Keratinocyte (primary cell): ENCODE measurements around the gene SP6. TPM values are rescaled to one million over a fixed set of nuclear protein-coding genes. Genes with fewer than 3 reads are reported as not detected.
A peak's percentile ranks its signal among the peaks of the same experiment; 100 is the strongest.

Experiments used
- DNase-seq: peaks from one replicate; pipeline ENCODE4 v3.0.0-alpha.2; 2011; ENCODE audit warnings: low read depth, missing footprints, low spot score
- FAIRE-seq: peaks from 2 replicates; lab custom pipeline; 2011; peaks lifted over from hg19 to GRCh38; lab: Jason Lieb, UNC
- H2AFZ ChIP-seq: 2 replicates; pipeline ENCODE4 v1.6.0; 2012; ENCODE audit warnings: low read length, control low read depth, inconsistent platforms; ENCODE audit not compliant: control insufficient read depth
- H3K27ac ChIP-seq: 2 replicates; pipeline ENCODE4 v1.5.1; 2011; ENCODE audit warnings: low read length; ENCODE audit not compliant: control insufficient read depth, insufficient read depth
- H3K27me3 ChIP-seq: 3 replicates; pipeline ENCODE4 v1.6.0; 2011; ENCODE audit warnings: low read length; ENCODE audit not compliant: control insufficient read depth, insufficient read depth; ENCODE audit errors: extremely low read depth
- H3K36me3 ChIP-seq, 2 experiments: 2 replicates in 1 of 2; 3 replicates in 1 of 2; pipeline ENCODE4 v1.5.1; 2011; ENCODE audit warnings: low read length in 2 of 2, mild to moderate bottlenecking in 1 of 2; ENCODE audit not compliant: control insufficient read depth in 2 of 2, insufficient read depth in 2 of 2; ENCODE audit errors: extremely low read depth in 1 of 2
- H3K4me1 ChIP-seq: 3 replicates; pipeline ENCODE4 v1.5.1; 2011; ENCODE audit warnings: low read length; ENCODE audit not compliant: control insufficient read depth, insufficient read depth; ENCODE audit errors: extremely low read depth
- H3K4me2 ChIP-seq: 3 replicates; pipeline ENCODE4 v1.6.0; 2011; ENCODE audit warnings: low read depth, low read length; ENCODE audit not compliant: control insufficient read depth, insufficient read depth; ENCODE audit errors: extremely low read depth
- H3K4me3 ChIP-seq, 3 experiments: fragments of 200-600 bp in 1 of 3; sonication (generic) in 1 of 3; 2 replicates in 2 of 3; 3 replicates in 1 of 3; pipeline ENCODE4 v1.5.1; 2011 to 2016; ENCODE audit warnings: low read length in 3 of 3, mild to moderate bottlenecking in 3 of 3, control low read depth in 2 of 3, inconsistent platforms in 1 of 3, low read depth in 1 of 3, mixed read lengths in 1 of 3, mixed run types in 1 of 3, moderate library complexity in 1 of 3; ENCODE audit not compliant: control insufficient read depth in 2 of 3, insufficient read depth in 2 of 3; ENCODE audit errors: extremely low read depth in 1 of 3
- H3K79me2 ChIP-seq: 2 replicates; pipeline ENCODE4 v1.6.0; 2012; ENCODE audit warnings: low read length; ENCODE audit not compliant: control insufficient read depth, insufficient read depth
- H3K9ac ChIP-seq: 3 replicates; pipeline ENCODE4 v1.6.0; 2011; ENCODE audit warnings: low read length; ENCODE audit not compliant: control insufficient read depth, insufficient read depth; ENCODE audit errors: extremely low read depth
- H3K9me1 ChIP-seq: 3 replicates; pipeline ENCODE4 v1.6.0; 2011; ENCODE audit warnings: low read length; ENCODE audit not compliant: control insufficient read depth, insufficient read depth; ENCODE audit errors: extremely low read depth
- H3K9me3 ChIP-seq: 2 replicates; pipeline ENCODE4 v1.5.1; 2012; ENCODE audit warnings: low read depth, low read length; ENCODE audit not compliant: control insufficient read depth
- H4K20me1 ChIP-seq: 3 replicates; pipeline ENCODE4 v1.6.0; 2011; ENCODE audit warnings: low read length; ENCODE audit not compliant: control insufficient read depth, insufficient read depth; ENCODE audit errors: extremely low read depth
- CTCF ChIP-seq, 3 experiments: IDR thresholded peaks in 1 of 3; conservative IDR thresholded peaks in 1 of 3; optimal IDR thresholded peaks in 1 of 3; 2 replicates in 2 of 3; 3 replicates in 1 of 3; pipeline versions ENCODE3 to v1.5.1; 2011; ENCODE audit warnings: low read length in 3 of 3, mild to moderate bottlenecking in 3 of 3, moderate library complexity in 2 of 3, control low read depth in 1 of 3, inconsistent platforms in 1 of 3; ENCODE audit not compliant: insufficient read depth in 2 of 3; ENCODE audit errors: extremely low read depth in 1 of 3
- EZH2 ChIP-seq: IDR thresholded peaks from one replicate; pipeline ENCODE4 v1.6.1; 2012; ENCODE audit warnings: inconsistent platforms, mild to moderate bottlenecking, low read length, moderate library complexity
- dilution Hi-C: fragments of 300-500 bp; cut with MboI; formaldehyde crosslinking; loops from one replicate; pipeline ENCODE4 v1.7.0; 2020; ENCODE audit warnings: low sequenced_read_pairs; ENCODE audit not compliant: extremely low pct_ligation_motif_present
- polyA plus RNA-seq, 5 experiments: library from polyadenylated mRNA; depleted of rRNA in 3 of 5; stranded (reverse) in 3 of 5; stranded (forward) in 1 of 5; unstranded in 1 of 5; fragments of >200 nt; gene quantifications; 1 replicate in 1 of 5; 2 replicates in 3 of 5; 3 replicates in 1 of 5; pipeline versions ENCODE4 v1.2.1 to v1.2.3, GENCODE V29; 2011 to 2012; ENCODE audit warnings: missing spikeins in 2 of 5, low read depth in 1 of 5, low replicate concordance in 1 of 5

Gene SP6
- polyA plus RNA-seq, 1 donor (not counting 4 experiments of a cell fraction or from before 2014, with no cell fraction given) = 2.0 TPM

DNA sequence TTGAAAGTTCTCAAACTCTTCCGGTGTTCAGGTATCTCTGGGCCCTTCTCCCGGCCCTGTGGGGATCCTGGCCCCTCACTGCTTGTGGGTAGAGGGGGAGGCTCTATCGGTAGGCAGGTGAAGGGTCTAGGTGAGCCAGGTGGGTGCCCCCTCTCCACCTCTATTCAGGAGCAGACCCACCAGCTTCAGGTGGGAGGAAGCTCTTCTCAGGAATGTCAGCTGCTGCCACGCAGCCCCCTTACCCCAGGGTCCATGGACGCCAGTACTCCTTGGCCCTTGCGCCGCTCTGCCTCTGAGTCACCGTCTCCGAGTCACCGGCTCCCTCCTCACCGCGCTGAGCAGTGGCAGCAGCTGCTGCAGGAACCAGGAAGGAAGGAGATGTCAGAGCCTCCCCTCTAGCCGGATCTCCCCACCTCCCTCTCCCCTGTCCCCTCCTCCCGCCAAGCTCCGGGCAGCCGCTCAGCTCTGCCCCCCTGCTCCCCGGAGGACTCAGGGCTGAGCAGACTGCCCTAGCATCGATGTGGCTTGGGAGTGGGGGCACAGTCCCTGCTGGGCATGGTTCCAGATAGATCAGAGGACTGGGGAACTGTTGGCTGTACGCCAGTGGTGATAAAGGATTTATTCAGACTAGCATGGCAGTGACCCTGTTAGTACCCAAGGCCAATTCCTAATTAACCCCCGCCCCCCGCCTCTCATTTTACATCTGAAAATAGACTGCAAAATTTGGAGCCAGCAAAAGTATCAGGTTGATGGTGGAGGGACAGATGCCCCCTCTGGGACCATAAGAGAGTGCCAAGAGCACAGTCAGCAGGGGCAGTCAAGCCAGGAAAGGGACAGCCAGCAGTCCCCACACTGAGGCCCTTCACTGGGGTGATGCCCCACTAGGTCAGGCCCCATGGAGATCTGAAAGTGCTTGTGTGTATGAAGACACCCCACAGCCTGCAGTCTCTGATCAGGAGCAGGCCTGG lies 29.3 kb downstream of the SP6 start, which contains the start of gene OSBPL7:
OSBPL7 (minus strand) TSS at position 371 of the 968 bp plus-strand sequence. CDS start 1,516 bp downstream, outside the sequence.
- H3K9me1 ChIP-seq = no peaks in the 10 kb centered on the region
- peak within 1 kb of the TSS; percentile 4 for H2AFZ ChIP-seq
- H3K27ac ChIP-seq = no peak within 1 kb of the TSS
- peaks cover 14 to 18% of the 10 kb centered on the region in 2 experiments for H3K36me3 ChIP-seq
- H3K27me3 ChIP-seq = no peaks in the 10 kb centered on the region
- H4K20me1 ChIP-seq = no peaks in the 10 kb centered on the region
- no peaks in the 10 kb centered on the region for H3K9me3 ChIP-seq
- H3K4me1 ChIP-seq = peaks cover 15% of the 10 kb centered on the region
- peak within 1 kb of the TSS; percentile 67 for H3K4me2 ChIP-seq
- H3K9ac ChIP-seq = peak within 1 kb of the TSS; percentile 23
- peak; percentile 89 for FAIRE-seq
- dilution Hi-C loops = no loop called here
- TF ChIP-seq CTCF (optimal IDR thresholded peaks at IDR 0.05 in 1 of 3, IDR thresholded peaks at IDR 0.05 in 1 of 3, conservative IDR thresholded peaks at IDR 0.05 in 1 of 3; ENCODE audit: extremely low read depth in 1 of 3, insufficient read depth in 2 of 3, low read length in 3 of 3) = peak in 1 of 3 experiments; percentile 71
- no peak for TF ChIP-seq EZH2
- no peak for DNase-seq
- no peaks in the 10 kb centered on the region for H3K79me2 ChIP-seq
- H3K4me3 ChIP-seq = peak within 1 kb of the TSS; percentile 17 to 64 (median 41)

DNA sequence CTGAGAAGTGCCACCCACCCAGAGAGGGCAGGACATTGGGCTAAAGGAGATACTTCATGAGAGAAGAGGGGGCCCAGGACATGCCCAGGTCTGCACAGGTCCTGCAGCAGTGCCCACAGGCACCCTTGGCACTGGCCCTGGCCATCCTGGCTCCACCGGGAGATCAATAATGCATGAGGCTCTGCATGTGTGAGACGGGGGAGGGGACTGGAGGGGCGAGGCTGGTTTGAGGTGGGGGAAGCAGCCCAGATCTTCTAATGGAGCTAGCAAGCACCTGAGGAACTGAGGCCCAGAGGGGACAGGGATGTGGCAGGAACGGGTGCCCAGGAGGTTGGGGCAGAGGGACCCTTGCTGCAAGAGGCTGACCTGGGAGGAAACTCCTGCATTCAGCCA lies 29.9 kb downstream of the SP6 start:
- FAIRE-seq (no peak), DNase-seq (no peak)
- dilution Hi-C loops = no loop called here
- H3K9ac ChIP-seq = peak overlapping the region; percentile 23
- H3K4me1 ChIP-seq = peaks cover 15% of the 10 kb centered on the region
- peak overlapping the region; percentile 67 for H3K4me2 ChIP-seq
- no peaks in the 10 kb centered on the region for H3K79me2 ChIP-seq
- peaks cover 8 to 13% of the 10 kb centered on the region in 2 experiments for H3K36me3 ChIP-seq
- H3K27ac ChIP-seq = no peak overlapping the region
- H3K4me3 ChIP-seq = peak overlapping the region; percentile 17 to 64 (median 41)
- TF ChIP-seq CTCF (optimal IDR thresholded peaks at IDR 0.05 in 1 of 3, IDR thresholded peaks at IDR 0.05 in 1 of 3, conservative IDR thresholded peaks at IDR 0.05 in 1 of 3; ENCODE audit: extremely low read depth in 1 of 3, insufficient read depth in 2 of 3, low read length in 3 of 3) (no peak), EZH2 (no peak)
- H3K9me3 ChIP-seq = no peaks in the 10 kb centered on the region
- H3K9me1 ChIP-seq = no peaks in the 10 kb centered on the region
- H3K27me3 ChIP-seq = no peaks in the 10 kb centered on the region
- H4K20me1 ChIP-seq = no peaks in the 10 kb centered on the region
- H2AFZ ChIP-seq = no peak overlapping the region
